ENCODE measurements around the gene NCLN.
"Not testable (repeated sequence)": the region's sequence is repeated elsewhere in the genome, so short reads cannot be mapped to it uniquely, and the experiment has no call there.

The NCLN gene, protein sequence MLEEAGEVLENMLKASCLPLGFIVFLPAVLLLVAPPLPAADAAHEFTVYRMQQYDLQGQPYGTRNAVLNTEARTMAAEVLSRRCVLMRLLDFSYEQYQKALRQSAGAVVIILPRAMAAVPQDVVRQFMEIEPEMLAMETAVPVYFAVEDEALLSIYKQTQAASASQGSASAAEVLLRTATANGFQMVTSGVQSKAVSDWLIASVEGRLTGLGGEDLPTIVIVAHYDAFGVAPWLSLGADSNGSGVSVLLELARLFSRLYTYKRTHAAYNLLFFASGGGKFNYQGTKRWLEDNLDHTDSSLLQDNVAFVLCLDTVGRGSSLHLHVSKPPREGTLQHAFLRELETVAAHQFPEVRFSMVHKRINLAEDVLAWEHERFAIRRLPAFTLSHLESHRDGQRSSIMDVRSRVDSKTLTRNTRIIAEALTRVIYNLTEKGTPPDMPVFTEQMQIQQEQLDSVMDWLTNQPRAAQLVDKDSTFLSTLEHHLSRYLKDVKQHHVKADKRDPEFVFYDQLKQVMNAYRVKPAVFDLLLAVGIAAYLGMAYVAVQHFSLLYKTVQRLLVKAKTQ

DNA sequence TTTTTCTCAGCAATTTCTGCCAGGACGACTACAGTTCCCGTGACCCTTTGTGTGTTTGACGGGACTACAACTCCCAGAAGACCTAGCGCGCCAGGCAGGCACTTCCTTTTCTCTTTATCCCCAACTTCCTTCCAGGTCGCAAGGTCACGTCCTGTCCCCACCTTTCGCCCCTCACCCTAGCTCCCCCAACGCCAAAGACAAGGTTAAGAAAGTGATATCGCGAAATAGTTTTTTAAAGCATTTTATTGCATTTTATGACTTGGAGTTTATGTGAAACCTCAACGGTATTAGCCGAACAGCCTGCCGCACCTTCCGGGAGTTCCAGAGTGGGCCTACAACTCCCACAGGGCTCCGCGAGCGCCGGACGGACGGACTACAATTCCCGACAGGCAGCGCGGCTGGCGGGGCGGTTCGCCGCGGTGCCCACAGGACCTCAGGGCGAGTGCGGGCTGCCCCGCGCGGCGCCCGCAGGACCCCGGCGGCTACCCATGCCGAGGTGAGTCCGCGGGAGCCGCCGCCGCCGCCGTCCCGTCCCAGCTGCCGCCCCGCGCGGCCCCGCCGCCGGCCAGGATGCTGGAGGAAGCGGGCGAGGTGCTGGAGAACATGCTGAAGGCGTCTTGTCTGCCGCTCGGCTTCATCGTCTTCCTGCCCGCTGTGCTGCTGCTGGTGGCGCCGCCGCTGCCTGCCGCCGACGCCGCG lies at the start of gene NCLN:
Gene NCLN (plus strand): TSS at position 470 of the 699 bp plus-strand sequence. CDS start 101 bp downstream, at position 571.
- peak; percentile 92 for DNase-seq

DNA sequence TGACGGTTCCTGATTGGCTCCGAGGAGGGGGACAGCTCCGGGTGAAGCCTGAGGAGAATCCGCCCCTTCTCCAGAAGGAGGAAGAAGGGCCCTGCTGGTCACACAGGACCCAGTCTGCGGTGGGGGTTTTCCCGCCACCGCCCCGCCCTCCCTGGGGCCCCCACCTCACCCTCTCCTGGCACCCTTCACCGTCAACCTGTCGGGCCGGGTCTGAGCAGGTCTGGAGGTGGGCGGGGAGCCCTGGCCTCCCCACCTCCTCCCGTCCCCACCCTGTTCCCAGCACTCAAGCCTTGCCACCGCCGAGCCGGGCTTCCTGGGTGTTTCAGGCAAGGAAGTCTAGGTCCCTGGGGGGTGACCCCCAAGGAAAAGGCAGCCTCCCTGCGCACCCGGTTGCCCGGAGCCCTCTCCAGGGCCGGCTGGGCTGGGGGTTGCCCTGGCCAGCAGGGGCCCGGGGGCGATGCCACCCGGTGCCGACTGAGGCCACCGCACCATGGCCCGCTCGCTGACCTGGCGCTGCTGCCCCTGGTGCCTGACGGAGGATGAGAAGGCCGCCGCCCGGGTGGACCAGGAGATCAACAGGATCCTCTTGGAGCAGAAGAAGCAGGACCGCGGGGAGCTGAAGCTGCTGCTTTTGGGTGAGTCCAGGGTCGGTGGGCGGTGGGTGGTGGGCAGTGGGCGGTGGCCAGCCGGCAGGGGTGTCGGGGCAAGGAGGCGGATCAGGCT lies 49.6 kb upstream of the NCLN start, which contains the start of gene GNA15:
Gene GNA15 (plus strand): TSS at position 73 of the 723 bp plus-strand sequence. CDS start 418 bp downstream, at position 491.
- DNase-seq: peak; percentile 38

DNA sequence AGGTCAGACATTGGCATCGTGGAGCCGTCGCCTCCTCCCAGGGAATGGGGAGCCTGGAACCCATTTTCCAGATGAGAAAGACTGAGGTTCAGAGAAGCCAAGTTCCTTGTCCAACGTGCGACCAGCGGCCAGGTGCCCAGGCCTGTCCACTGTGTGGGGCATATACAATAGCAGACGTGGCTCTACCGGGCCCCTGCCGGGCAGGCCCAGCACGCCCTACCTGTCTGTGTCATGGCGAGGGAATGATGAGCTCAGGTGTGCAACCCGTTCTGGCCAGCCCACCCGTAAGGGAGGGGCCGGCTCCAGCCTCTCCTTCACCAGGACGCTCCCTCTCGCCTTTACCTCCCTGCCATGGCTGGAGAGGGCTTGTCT lies 49.1 kb upstream of the NCLN start:
- DNase-seq: no peak

DNA sequence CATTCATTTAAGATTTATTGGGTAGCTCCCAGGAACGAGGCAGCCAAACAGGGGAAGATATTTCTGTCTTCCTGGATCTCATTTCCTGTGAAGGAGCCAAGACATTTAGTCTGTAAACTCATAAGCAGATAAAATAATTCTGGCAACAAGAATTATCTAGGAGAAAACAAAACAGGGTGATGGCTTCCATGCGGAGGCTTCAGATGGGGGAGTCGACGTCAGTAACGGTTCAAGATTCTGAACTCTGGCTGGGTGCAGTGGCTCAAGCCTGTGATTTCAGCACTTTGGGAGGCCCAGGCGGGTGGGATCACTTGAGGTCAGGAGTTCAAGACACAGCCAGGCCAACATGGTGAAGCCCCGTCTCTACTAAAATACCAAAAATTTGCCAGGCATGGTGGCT lies 48.6 kb upstream of the NCLN start:
- DNase-seq: no peak

DNA sequence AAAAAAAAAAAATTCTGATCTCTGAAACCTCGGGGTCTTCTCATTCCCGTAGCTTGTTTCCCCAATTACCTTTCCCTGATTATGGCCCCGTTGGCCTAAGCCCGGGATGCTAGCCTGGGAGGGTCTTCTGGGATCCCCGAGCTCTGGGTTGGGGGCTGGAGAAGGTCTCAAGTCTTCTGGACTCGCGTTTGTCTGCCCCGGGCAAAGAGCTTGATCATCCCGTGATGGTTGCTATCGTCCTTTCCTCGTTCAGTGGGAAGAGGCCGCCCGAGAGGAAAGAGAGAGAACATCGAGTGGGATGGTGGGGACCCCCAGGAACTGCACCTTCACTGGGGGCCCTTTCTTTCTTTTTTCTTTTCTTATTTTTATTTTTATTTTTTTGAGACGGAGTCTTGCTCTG lies 47.5 kb upstream of the NCLN start:
- DNase-seq: no peak

DNA sequence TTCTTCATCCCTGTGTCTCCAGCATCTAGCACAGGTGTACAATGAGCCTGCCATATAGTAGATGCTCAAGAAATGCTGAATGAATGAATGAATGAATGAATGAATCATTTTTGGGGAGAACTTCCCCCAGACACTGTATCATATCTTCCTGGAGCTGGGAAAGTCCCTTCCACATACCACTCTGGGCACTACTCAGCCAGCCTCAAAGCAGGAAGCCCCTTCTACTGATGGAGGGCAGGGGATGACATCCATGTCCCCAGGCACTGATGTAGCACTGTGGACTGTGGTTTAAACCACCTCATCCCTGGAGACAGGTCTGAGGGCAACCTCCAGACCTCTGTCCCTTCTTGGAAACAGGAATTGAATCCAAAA lies 45.1 kb upstream of the NCLN start:
- no peak for DNase-seq

DNA sequence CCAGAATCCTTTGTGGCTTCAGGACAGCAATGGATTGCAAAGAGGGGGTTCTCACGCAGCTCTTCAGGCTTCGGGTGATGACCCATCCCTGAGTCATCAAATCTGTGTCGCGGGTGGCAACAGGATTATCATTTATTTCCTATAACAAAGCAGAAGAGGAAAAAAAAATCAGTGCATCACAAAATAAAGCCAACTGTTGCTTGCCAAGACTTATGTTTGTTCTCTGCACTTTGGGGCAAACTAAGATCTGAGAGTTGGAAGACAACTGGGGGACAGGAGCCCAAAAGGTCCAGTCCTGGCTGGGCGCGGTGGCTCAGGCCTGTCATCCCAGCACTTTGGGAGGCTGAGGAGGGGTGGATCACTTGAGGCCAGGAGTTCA lies 43.4 kb upstream of the NCLN start:
- DNase-seq: peak; percentile 60

DNA sequence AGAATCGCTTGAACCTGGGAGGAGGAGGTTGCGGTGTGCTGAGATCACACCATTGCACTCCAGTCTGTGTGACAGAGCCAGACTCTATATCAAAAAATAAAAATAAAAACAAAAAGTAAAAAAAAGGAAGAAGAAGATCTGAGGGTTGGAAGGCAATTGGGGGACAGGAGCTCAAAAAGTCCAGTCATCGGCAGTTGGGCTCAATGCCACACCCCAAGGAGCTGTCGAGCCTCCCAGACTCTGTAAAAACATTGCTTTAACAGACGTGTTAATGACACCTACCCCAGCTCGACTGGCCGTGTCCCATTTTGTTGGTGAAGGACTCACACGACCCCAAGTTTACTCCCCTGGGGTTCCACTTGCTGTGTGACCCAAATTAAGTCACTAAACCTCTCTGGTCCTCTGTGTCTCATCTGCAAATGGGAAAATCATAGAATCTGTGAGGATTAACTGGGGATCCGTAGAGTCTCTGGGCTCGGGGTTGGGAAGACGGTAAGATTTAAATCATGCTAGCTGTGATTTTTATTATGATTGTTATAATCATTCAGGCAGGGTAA lies 42.9 kb upstream of the NCLN start:
- DNase-seq: no peak

DNA sequence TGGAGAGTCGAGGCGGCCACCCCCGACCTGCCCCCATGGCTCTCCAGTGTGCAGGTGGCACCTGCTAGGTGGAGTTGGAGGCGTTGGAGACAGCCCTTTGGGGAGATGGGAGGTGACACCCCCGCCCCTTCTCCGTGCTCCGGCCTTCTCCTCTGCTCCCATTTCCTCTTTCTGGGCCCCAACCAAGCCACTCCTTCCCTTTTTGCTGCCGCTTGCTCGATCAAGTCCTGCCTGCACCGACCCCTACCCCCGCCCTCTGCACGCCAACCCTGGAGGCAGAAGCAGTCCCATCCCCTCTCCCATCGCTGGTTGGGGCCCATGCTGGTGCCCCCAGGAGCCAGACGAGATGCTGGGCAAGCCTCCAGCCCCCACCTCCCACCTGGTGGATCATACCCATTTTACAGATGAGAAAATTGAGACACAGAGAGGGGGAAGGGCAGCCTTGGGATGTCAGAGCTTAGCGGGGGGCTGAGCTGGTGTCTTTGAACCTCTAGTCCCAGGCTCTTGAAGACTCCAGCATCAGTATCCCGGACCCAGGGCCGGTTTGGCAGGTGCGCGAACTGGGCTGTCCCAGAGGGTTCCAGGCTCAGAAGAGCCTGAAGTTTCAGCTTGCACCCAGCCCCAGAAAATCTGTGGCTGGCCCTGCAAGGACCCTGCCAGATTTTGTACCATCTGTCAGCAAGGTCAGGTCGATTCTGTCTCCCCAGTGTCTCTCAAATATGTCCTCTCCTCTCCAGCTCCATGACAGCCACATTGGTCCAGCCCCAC lies 39.6 kb upstream of the NCLN start:
- DNase-seq: no peak

DNA sequence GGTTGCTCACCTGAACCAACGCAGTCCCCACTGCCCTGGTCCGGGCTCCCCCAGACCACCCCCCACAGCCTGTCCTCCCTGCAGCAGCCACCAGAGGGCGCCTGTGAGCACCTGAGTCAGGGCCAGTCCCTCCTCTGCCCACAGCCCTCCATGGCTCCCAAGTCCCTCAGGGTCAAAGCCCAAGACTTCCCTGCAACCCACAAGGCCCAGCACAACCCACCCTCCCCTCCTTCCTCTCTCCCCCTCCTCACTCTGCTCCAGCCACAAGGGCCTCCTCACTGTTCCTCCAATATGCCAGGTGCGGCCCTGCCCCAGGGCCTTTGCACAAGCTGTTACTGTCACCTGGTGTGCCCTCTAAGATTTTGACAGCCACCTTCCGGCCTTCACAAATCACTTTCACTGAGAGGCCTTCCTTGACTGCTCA lies 39.0 kb upstream of the NCLN start:
- peak; percentile 47 for DNase-seq

DNA sequence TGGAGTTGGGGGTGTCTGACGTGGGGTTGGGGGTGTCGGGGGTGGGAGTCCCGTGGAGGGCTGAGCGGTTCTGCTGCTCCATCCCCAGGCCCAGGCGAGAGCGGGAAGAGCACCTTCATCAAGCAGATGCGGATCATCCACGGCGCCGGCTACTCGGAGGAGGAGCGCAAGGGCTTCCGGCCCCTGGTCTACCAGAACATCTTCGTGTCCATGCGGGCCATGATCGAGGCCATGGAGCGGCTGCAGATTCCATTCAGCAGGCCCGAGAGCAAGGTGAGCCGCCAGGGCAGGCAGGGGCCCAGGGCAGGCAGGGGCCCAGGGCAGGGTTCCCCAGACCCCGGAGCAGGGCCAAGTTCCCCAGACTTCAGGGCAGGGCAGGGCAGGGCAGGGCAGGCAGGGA lies 37.2 kb upstream of the NCLN start:
- no peak for DNase-seq

DNA sequence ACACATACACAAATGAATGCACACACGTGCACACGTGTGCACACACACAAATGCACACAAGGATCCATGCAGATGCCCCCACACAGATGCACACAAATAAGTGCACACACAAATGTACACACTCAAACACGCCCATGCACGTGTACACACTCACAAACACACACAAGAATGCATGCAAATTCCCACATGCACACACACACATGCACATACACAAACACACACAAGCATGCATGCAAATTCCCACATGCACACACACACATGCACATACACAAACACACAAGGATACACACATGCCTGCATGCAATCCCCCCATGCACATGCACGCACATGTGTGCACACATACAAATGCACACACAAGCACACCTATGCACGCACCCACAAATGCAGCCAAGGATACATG lies 36.6 kb upstream of the NCLN start:
- no peak for DNase-seq

DNA sequence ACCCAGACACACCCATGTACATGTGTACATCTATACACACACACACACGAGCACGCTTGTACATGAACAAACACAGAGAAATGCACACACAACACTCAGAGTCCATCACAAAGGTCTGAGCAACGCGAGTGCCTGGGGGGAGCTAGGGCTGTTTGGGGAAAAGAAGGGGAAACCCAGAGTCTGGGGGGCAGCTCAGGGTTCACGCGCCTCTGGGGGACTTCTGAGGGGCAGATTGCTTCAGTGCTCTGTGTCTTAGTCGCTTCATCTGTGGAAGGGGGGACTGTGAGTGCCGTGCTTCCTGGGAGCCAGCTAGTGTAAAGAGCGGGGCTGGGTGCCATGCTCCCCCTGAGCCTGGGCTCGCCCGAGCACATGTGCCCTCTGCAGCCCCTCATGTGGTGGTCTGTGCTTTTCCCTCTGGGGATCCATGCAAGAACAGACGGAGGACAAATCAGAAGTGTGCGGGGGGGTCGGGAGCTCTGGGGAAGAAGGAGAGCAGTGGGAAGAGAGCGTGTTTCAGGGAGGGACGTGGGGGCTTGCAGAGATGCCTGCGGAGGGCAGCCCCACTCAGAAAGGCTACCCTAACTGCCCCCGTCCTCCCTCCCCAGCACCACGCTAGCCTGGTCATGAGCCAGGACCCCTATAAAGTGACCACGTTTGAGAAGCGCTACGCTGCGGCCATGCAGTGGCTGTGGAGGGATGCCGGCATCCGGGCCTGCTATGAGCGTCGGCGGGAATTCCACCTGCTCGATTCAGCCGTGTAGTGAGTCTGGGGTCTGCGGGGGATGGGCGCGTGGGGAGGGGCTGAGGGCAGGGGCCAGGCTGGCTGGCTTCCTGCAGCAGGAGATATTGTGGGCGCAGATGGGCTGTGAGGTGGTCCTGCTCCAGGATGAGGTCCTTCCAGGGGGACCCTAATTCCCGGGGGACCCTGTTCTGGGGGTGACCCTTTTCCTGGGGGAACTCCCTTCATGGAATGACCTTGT lies 35.9 kb upstream of the NCLN start:
- no peak for DNase-seq

DNA sequence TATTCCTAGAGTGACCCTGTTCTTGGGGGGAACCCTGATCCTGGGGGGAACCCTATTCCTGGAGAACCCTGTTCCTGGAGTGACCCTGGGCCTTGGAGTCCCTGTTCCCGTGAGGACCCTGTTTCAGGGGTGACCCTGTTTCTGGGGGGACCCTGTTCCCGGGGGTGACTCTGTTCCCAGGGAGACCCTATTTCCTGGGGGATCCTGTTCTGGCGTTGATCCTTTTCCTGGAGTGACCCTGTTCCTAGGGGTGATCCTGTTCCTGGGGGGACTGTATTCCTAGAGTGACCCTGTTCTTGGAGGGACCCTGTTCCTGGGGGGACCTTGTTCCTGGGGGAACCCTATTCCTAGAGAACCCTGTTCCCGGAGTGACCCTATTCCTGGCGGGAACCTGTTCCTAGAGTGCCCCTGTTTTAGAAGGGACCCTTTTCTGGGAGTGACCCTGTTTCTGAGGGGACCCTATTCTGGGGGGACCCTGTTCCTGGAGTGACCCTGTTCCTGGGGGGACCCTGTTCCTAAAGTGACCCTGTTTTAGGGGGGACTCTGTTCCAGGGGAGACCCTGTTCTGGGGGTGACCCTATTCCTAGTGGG lies 34.9 kb upstream of the NCLN start:
- no peak for DNase-seq

DNA sequence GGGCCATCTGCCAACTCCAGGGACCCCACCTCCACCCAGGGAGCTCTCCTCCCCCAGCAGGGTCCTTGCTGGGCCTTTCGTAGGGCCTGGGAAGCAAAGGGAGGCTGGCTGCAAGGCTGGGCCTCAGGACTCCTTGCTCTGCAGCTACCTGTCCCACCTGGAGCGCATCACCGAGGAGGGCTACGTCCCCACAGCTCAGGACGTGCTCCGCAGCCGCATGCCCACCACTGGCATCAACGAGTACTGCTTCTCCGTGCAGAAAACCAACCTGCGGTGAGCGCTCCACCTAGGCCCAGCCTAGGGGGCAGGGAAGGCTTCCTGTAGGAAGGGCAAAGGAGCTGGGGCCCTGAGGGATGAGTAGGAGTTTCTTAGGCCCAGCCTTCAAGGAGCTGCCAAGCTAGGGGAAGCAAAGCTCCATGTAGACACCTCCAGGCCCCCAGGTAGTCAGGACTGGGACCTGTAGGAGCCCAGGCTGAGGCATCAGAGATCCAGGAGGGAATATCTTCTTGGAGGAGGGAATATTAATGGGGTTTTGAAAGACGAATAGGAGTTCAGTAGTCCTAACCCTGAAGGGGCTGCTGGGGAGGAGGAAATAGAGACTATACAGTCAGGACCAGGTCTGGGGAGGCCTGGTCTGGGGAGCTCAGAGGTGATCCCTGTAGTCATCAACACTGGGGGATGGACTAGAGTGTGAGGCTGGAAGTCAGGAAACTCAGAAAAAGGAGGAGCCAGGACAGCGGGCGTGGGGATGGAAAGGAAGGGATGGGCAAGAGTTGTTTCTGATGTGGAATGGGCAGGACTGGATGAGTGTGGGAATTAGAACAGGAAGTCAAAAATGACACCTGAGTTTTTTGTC lies 33.9 kb upstream of the NCLN start:
- no peak for DNase-seq

DNA sequence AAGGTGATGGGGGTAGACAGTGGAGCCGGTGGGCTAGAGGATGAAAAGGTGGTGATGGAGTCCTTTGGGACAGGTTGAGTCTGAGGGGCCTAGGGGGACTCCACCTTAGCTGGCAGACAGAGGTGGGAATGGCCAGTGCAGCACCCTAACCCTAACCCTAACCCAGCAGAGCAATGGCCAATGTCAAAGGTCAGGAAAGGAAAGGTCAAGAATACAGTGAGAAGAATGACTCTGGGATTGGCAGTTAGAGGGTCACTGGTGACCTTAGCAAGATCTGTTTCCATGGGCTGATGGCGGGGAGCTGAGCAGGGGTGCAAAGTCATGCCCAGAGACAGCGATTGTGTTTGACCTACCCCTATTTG lies 33.3 kb upstream of the NCLN start:
- DNase-seq: no peak

DNA sequence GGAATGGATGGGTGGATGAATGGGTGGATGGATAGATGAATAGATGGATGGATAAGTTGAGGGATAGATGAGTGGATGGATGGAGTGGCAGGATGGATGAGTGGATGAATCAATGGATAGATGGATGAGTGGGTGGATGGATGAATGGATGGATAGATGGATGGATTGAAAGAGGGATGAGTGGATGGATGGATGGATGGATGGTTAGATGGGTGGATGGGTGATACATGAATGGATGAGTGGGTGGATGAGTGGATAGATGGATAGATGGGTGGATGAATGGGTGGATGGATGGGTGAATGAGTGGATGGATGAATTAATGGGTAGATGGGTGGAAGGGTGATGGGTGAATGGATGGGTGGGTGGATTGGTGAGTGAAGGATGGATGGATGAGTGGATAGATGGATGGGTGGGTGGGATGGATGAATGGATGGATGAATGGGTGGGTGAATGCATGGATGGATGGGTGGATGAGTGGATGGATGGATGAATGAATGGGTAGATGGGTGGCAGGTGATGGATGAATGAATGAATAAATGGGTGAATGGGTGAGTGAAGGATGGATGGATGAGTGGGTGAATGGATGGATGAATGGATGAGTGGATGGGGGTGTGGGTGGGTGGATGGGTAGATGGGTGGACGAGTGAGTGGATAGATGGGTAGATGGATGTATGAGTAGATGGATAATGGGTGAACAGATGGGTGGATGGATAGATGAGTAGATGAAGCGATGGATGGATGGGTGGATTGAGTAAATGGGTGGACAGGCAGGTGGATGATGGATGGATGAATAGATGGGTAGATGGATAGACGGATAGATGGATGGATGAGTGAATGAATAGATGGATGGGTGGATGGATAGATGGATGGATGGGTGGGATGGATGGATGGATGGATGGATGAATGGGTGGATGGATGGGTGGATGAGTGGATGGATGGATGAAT lies 32.2 kb upstream of the NCLN start:
- DNase-seq: no peak

DNA sequence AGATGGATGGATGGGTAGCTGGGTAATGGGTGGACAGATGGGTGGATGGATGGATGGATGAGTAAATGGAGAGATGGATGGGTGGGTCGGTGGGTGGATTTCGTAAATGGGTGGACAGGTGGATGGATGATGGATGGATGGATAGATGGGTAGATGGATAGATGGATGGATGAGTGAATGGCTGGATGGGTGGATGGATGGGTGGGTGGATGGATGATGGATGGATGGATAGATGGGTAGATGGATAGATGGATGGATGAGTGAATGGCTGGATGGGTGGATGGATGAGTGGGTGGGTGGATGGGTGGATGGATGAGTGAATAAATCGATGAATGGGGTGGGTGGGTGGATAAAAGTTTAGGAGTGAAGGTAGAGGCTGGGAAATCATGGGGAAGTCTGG lies 31.3 kb upstream of the NCLN start:
- not testable (repeated sequence) for DNase-seq

Measured in stimulated activated naive CD4-positive, alpha-beta T cell treated with Interleukin-2 at 50 U/mL for 16 hours (primary cell).